ENCODE data around the gene RFNG. TPM values are rescaled to one million over a fixed set of nuclear protein-coding genes. Genes with fewer than 3 reads are reported as not detected.

Gene RFNG
- total and polyA plus RNA-seq, 2 of the 13 experiments (the other 11 are each of a cell fraction or from before 2014, with no cell fraction given) = 61.4 to 64.0 TPM

DNA sequence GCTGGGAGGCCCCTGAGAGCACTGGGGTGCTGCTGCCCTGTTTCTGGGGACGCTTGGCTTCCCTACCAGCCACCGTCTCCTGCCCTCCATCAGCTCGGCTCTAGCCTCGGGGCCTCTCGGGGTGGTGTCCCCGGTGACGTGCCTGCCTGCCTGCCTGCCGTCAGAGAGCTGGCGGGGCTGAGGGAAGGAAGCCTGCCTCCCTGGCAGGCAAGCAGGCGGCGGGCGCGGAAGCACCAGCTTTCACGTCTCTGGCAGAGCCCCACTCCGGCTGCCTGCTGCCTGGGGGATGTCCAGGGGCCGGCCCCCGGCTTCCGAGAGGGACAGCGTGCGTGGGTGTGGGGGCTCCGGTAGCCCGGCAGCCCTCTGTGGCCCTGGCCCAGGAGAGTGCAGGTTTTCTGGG, 38.3 kb downstream of the RFNG start (continued):
- TF ChIP-seq, protein P1, sequence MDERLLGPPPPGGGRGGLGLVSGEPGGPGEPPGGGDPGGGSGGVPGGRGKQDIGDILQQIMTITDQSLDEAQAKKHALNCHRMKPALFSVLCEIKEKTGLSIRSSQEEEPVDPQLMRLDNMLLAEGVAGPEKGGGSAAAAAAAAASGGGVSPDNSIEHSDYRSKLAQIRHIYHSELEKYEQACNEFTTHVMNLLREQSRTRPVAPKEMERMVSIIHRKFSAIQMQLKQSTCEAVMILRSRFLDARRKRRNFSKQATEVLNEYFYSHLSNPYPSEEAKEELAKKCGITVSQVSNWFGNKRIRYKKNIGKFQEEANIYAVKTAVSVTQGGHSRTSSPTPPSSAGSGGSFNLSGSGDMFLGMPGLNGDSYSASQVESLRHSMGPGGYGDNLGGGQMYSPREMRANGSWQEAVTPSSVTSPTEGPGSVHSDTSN (CRISPR knock-in tag; IDR thresholded peaks at IDR 0.05) = no peak
- TF ChIP-seq POLR2G (IDR thresholded peaks at IDR 0.05; ENCODE audit: low read depth, low read length) = 0 out of 2 replicates have a peak, but pooled peaks have one; percentile 4
- no peak for TF ChIP-seq JUNB (CRISPR knock-in tag; IDR thresholded peaks at IDR 0.05; ENCODE audit: borderline replicate concordance)
- peak; percentile 97 for TF ChIP-seq RBFOX2 (IDR thresholded peaks at IDR 0.05; ENCODE audit: low read depth, low read length)
- 0 out of 2 replicates have a peak, but pooled peaks have one; percentile 12 for TF ChIP-seq KDM2A (CRISPR knock-in tag; IDR thresholded peaks at IDR 0.05; ENCODE audit: borderline replicate concordance, low read depth)
- no peak for TF ChIP-seq NFIC (IDR thresholded peaks at IDR 0.05; ENCODE audit: low read length)
- peak; percentile 45; the same call in 1 of the 2 replicates for TF ChIP-seq ZNF768 (CRISPR knock-in tag; IDR thresholded peaks at IDR 0.05)

DNA sequence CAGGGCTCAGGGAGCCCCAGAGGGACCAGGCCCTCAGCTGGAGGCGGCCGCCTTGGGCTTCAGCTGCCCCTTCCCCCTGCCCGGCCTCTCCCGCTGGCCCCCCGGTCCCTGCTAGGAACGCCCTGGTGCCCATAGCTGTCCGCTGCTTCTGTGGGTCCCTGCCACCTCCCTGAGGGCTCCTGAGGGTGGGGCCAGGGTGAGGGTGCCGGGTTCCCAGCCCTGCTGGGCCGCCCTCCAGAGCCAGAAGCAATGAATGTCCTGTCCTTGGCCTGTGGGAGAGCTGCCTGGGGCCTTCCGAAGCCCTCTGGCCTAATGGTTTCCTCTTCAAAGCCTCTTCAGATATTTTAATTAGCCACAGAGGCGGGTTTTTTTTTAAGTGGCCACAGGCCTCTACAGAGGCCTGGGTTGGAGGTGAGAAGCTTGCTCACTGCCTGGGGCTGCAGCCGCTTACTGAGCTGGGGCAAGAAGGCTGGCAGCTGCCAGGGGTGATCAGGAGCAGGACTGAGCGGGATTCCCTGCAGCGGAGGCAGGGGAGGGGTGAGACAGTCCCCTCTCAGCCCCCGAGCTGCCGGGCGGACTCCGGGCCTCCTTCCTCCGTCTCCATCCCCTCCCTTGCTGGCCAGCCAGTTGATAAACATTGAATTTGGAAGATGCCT, 38.8 kb downstream of the RFNG start:
- POLR2A ChIA-PET = interaction anchor here (0.7 to 14.1 kb wide), 8 partner anchors 10 to 311 kb away, joined by 3 to 470 read pairs (median 6); partner anchors contain the start of genes CENPX, DCXR, LRRC45 and MAFG
- CTCF ChIA-PET (ENCODE audit: low intra/inter-chr PET ratio, low total read pairs) = no interaction called here
- in situ Hi-C loops (cut with HindIII; ENCODE audit: extremely low pct_ligation_motif_present, low pct_unique_long_range_greater_than_20kb) = no loop called here
- 0 out of 2 replicates have a peak, but pooled peaks have one; percentile 20 for TF ChIP-seq MED1 (CRISPR knock-in tag; IDR thresholded peaks at IDR 0.05)
- TF ChIP-seq ZSCAN25 (CRISPR knock-in tag; IDR thresholded peaks at IDR 0.05) = no peak
- TF ChIP-seq POLR2G (IDR thresholded peaks at IDR 0.05; ENCODE audit: low read depth, low read length) = 0 out of 2 replicates have a peak, but pooled peaks have one; percentile 40
- TF ChIP-seq SMARCE1 (IDR thresholded peaks at IDR 0.05; ENCODE audit: borderline replicate concordance) = no peak
- TF ChIP-seq, protein P2, sequence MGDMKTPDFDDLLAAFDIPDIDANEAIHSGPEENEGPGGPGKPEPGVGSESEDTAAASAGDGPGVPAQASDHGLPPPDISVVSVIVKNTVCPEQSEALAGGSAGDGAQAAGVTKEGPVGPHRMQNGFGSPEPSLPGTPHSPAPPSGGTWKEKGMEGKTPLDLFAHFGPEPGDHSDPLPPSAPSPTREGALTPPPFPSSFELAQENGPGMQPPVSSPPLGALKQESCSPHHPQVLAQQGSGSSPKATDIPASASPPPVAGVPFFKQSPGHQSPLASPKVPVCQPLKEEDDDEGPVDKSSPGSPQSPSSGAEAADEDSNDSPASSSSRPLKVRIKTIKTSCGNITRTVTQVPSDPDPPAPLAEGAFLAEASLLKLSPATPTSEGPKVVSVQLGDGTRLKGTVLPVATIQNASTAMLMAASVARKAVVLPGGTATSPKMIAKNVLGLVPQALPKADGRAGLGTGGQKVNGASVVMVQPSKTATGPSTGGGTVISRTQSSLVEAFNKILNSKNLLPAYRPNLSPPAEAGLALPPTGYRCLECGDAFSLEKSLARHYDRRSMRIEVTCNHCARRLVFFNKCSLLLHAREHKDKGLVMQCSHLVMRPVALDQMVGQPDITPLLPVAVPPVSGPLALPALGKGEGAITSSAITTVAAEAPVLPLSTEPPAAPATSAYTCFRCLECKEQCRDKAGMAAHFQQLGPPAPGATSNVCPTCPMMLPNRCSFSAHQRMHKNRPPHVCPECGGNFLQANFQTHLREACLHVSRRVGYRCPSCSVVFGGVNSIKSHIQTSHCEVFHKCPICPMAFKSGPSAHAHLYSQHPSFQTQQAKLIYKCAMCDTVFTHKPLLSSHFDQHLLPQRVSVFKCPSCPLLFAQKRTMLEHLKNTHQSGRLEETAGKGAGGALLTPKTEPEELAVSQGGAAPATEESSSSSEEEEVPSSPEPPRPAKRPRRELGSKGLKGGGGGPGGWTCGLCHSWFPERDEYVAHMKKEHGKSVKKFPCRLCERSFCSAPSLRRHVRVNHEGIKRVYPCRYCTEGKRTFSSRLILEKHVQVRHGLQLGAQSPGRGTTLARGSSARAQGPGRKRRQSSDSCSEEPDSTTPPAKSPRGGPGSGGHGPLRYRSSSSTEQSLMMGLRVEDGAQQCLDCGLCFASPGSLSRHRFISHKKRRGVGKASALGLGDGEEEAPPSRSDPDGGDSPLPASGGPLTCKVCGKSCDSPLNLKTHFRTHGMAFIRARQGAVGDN (CRISPR knock-in tag; IDR thresholded peaks at IDR 0.05) = peak; percentile 39; the same call in 1 of the 2 replicates
- 0 out of 2 replicates have a peak, but pooled peaks have one; percentile 9 for TF ChIP-seq ARID2 (CRISPR knock-in tag; IDR thresholded peaks at IDR 0.05; ENCODE audit: borderline replicate concordance)
- 0 out of 2 replicates have a peak, but pooled peaks have one; percentile 29 for TF ChIP-seq ZNF333 (CRISPR knock-in tag; IDR thresholded peaks at IDR 0.05; ENCODE audit: borderline replicate concordance)
- peak; percentile 0 for TF ChIP-seq AGO1 (IDR thresholded peaks at IDR 0.05; ENCODE audit: low read depth, low read length, poor library complexity, severe bottlenecking)
- TF ChIP-seq, protein P3, sequence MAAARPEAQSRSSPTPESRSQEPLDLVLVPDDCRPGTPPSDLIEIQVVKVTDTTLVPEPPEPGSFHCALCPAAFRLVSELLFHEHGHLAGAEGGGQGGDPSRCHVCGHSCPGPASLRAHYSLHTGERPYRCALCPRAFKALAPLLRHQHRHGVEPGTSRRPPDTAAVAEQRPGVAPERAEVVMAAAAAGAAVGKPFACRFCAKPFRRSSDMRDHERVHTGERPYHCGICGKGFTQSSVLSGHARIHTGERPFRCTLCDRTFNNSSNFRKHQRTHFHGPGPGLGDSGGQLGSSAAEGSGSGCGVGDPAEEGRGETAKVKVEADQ (CRISPR knock-in tag; IDR thresholded peaks at IDR 0.05; ENCODE audit: borderline replicate concordance) = no peak
- no peak for TF ChIP-seq NPAS2 (CRISPR knock-in tag; IDR thresholded peaks at IDR 0.05; ENCODE audit: borderline replicate concordance)

More for the DNA sequence above, 38.8 kb downstream of the RFNG start:
- no peak overlapping the region for H2AFZ ChIP-seq (ENCODE audit: low read length)
- peak overlapping the region; percentile 37; the same call in 1 of the 2 replicates for H3K9ac ChIP-seq (ENCODE audit: insufficient read depth, low read depth, low read length)
- H3K4me1 ChIP-seq (ENCODE audit: insufficient read depth, low read length) = peaks cover 87% of the 10 kb centered on the region
- intact Hi-C loops (cut with micrococcal nuclease; ENCODE audit: unreplicated experiment) = no loop called here
- peaks cover 42 to 51% of the 10 kb centered on the region in 2 experiments for H3K36me3 ChIP-seq (replicated peaks in 1 of 2; ENCODE audit: control insufficient read depth in 1 of 2, insufficient read depth in 2 of 2, low read length in 2 of 2)
- WGBS (ENCODE audit: low lambda C conversion rate) = 87% methylated on average over 13 of the region's 19 CpGs
- no peak for DNase-seq (ENCODE audit: low spot score)
- H3K27me3 ChIP-seq (ENCODE audit: control insufficient read depth in 1 of 2, insufficient read depth in 2 of 2, low read length in 2 of 2) = no peaks in the 10 kb centered on the region
- H3K9me3 ChIP-seq (ENCODE audit: low read length) = no peaks in the 10 kb centered on the region
- FAIRE-seq = no peak
- no peak overlapping the region for H3K4me2 ChIP-seq (ENCODE audit: low read depth, low read length)
- no peak overlapping the region for H3K4me3 ChIP-seq (replicated peaks in 1 of 3; ENCODE audit: insufficient read depth in 1 of 3, low read depth in 2 of 3, low read length in 3 of 3)
- H3K79me2 ChIP-seq (ENCODE audit: insufficient read depth, low read length) = no peaks in the 10 kb centered on the region
- H3K27ac ChIP-seq (ENCODE audit: extremely low read length, insufficient read depth, low read length) = peak overlapping the region; percentile 68
- no peaks in the 10 kb centered on the region for H4K20me1 ChIP-seq (ENCODE audit: insufficient read depth, low read length)
- no peak for ATAC-seq
- no TSS peak for BruUV-seq (replicated peaks)
